ENCODE measurements around the gene CORO2A. TPM values are rescaled to one million over a fixed set of nuclear protein-coding genes. Genes with fewer than 3 reads are reported as not detected.

Gene CORO2A
- total and polyA plus RNA-seq, 2 of the 13 experiments (the other 11 are each of a cell fraction or from before 2014, with no cell fraction given) = 14.4 to 15.3 TPM

- no peak for TF ChIP-seq ZNF512B (CRISPR knock-in tag; IDR thresholded peaks at IDR 0.05; ENCODE audit: borderline replicate concordance)
- TF ChIP-seq NR0B2 (CRISPR knock-in tag; IDR thresholded peaks at IDR 0.05) = no peak
- TF ChIP-seq ZNF577 (CRISPR knock-in tag; IDR thresholded peaks at IDR 0.05; ENCODE audit: borderline replicate concordance, low read depth) = no peak
- no peak for TF ChIP-seq ZNF205 (CRISPR knock-in tag; IDR thresholded peaks at IDR 0.05)
- no peak for TF ChIP-seq ATAD3A (CRISPR knock-in tag; IDR thresholded peaks at IDR 0.05)
- peak; percentile 28; the same call in 1 of the 2 replicates for TF ChIP-seq KMT2A (CRISPR knock-in tag; IDR thresholded peaks at IDR 0.05)
- no peak for TF ChIP-seq RBM22 (optimal IDR thresholded peaks at IDR 0.05; ENCODE audit: low read length)
- no peak for TF ChIP-seq ZFY (CRISPR knock-in tag; IDR thresholded peaks at IDR 0.05)
- no peak for TF ChIP-seq KDM4B (CRISPR knock-in tag; IDR thresholded peaks at IDR 0.05)
- no peak for TF ChIP-seq ZNF660 (CRISPR knock-in tag; IDR thresholded peaks at IDR 0.05; ENCODE audit: borderline replicate concordance, low read depth)
- no peak for TF ChIP-seq ZSCAN21 (CRISPR knock-in tag; IDR thresholded peaks at IDR 0.05; ENCODE audit: borderline replicate concordance)
- TF ChIP-seq NR2F6 (IDR thresholded peaks at IDR 0.05) = peak; percentile 50; the same call in 1 of the 2 replicates
- TF ChIP-seq NR2F6 (CRISPR knock-in tag; IDR thresholded peaks at IDR 0.05) = no peak
- no peak for TF ChIP-seq CBX2 (IDR thresholded peaks at IDR 0.05; ENCODE audit: low read depth, low read length)
- TF ChIP-seq CBX2 (CRISPR knock-in tag; IDR thresholded peaks at IDR 0.05; ENCODE audit: low read depth) = no peak
- TF ChIP-seq ZHX1 (CRISPR knock-in tag; IDR thresholded peaks at IDR 0.05; ENCODE audit: low read depth) = no peak
- TF ChIP-seq MAFG (CRISPR knock-in tag; IDR thresholded peaks at IDR 0.05) = no peak
- TF ChIP-seq BRD4 (CRISPR knock-in tag; IDR thresholded peaks at IDR 0.05) = no peak
- TF ChIP-seq PHF21A (CRISPR knock-in tag; IDR thresholded peaks at IDR 0.05) = peak; percentile 67
- TF ChIP-seq TBP (CRISPR knock-in tag; IDR thresholded peaks at IDR 0.05) = no peak
- peak; percentile 63 for TF ChIP-seq HDAC2 (CRISPR knock-in tag; IDR thresholded peaks at IDR 0.05)
- 0 out of 2 replicates have a peak, but pooled peaks have one; percentile 15 for TF ChIP-seq CEBPG (CRISPR knock-in tag; IDR thresholded peaks at IDR 0.05)
Measured at GRCh38 chr9:98176391-98177259, 15.8 kb downstream of the CORO2A start (continued).

All from HepG2 (cell line).